HEK293 (cell line): ENCODE results near the gene NUDT3.

Source experiments
- CTCF ChIA-PET: fragments of 350-600 bp; formaldehyde crosslinking; extraction: SDS; loops from one replicate; lab custom pipeline; 2021; ENCODE audit warnings: antibody characterized with exemption; lab: Yijun Ruan, JAX
- POLR2A ChIA-PET: fragments of 300-600 bp; formaldehyde crosslinking; extraction: SDS; loops from one replicate; lab custom pipeline; 2020; ENCODE audit warnings: antibody characterized with exemption, inconsistent platforms; lab: Yijun Ruan, JAX
- H3K27ac ChIP-seq: fragments of 200-500 bp; sonication (Bioruptor generic); 2 replicates; pipeline ENCODE4 v1.5.1; 2014; ENCODE audit warnings: low read depth, low read length, control low read depth, inconsistent platforms; ENCODE audit errors: extremely low read depth
- H3K36me3 ChIP-seq, 2 experiments: fragments of 200-500 bp in 1 of 2; sonication (Bioruptor generic) in 1 of 2; 1 replicate in 1 of 2; 2 replicates in 1 of 2; pipeline ENCODE4 v1.5.1; 2014 to 2017; ENCODE audit warnings: inconsistent platforms in 2 of 2, low read length in 2 of 2; ENCODE audit not compliant: control insufficient read depth in 2 of 2, insufficient read depth in 1 of 2
- H3K4me1 ChIP-seq: fragments of 200-500 bp; sonication (Bioruptor generic); 2 replicates; pipeline ENCODE4 v1.5.1; 2014; ENCODE audit warnings: mild to moderate bottlenecking, low read length, inconsistent platforms; ENCODE audit not compliant: control insufficient read depth, insufficient read depth
- H3K4me3 ChIP-seq: 2 replicates; pipeline ENCODE4 v1.5.1; 2011; ENCODE audit warnings: low read depth, mild to moderate bottlenecking, control low read depth, low read length, moderate library complexity
- H3K9me3 ChIP-seq: fragments of 200-500 bp; sonication (Bioruptor generic); 2 replicates; pipeline ENCODE4 v1.5.1; 2014; ENCODE audit warnings: low read depth, low read length, inconsistent platforms; ENCODE audit not compliant: control insufficient read depth, insufficient read depth
- ATF2 ChIP-seq: fragments of 450-650 bp; formaldehyde crosslinking; IDR thresholded peaks from 2 replicates; pipeline ENCODE4 v1.5.1; 2016; ENCODE audit warnings: missing biosample characterization, missing genetic modification characterization, low read depth
- GFI1B ChIP-seq: fragments of 450-650 bp; formaldehyde crosslinking; IDR thresholded peaks from 2 replicates; pipeline ENCODE4 v1.5.1; 2016; ENCODE audit warnings: missing biosample characterization, missing genetic modification characterization
- GLIS1 ChIP-seq: fragments of 450-650 bp; formaldehyde crosslinking; IDR thresholded peaks from 2 replicates; pipeline ENCODE4 v1.5.1; 2016; ENCODE audit warnings: missing biosample characterization, missing genetic modification characterization
- MZF1 ChIP-seq: fragments of 450-650 bp; formaldehyde crosslinking; IDR thresholded peaks from 2 replicates; pipeline ENCODE4 v1.5.1; 2017; ENCODE audit warnings: missing biosample characterization, missing genetic modification characterization, borderline replicate concordance
- TRIM28 ChIP-seq: IDR thresholded peaks from 2 replicates; pipeline ENCODE4 v1.6.1; 2011; ENCODE audit warnings: low read length, control low read depth, borderline replicate concordance
- ZFP41 ChIP-seq: fragments of 450-650 bp; formaldehyde crosslinking; IDR thresholded peaks from 2 replicates; pipeline ENCODE4 v1.5.1; 2016; ENCODE audit warnings: missing biosample characterization, missing genetic modification characterization, borderline replicate concordance
- ZNF157 ChIP-seq: fragments of 450-650 bp; formaldehyde crosslinking; IDR thresholded peaks from 2 replicates; pipeline ENCODE4 v1.5.1; 2016; ENCODE audit warnings: missing biosample characterization, missing genetic modification characterization
- ZNF175 ChIP-seq: fragments of 450-650 bp; formaldehyde crosslinking; IDR thresholded peaks from 2 replicates; pipeline ENCODE4 v1.5.1; 2016; ENCODE audit warnings: missing biosample characterization, missing genetic modification characterization
- ZNF248 ChIP-seq: fragments of 450-650 bp; formaldehyde crosslinking; IDR thresholded peaks from 2 replicates; pipeline ENCODE4 v1.5.1; 2017; ENCODE audit warnings: missing biosample characterization, missing genetic modification characterization
- ZNF266 ChIP-seq: fragments of 450-650 bp; formaldehyde crosslinking; IDR thresholded peaks from 2 replicates; pipeline ENCODE4 v1.5.1; 2016; ENCODE audit warnings: missing biosample characterization, missing genetic modification characterization, low read depth
- ZNF354C ChIP-seq: fragments of 450-650 bp; formaldehyde crosslinking; IDR thresholded peaks from 2 replicates; pipeline ENCODE4 v1.5.1; 2016; ENCODE audit warnings: missing biosample characterization, missing genetic modification characterization, low read depth, borderline replicate concordance
- ZNF394 ChIP-seq: fragments of 450-650 bp; formaldehyde crosslinking; IDR thresholded peaks from 2 replicates; pipeline ENCODE4 v1.5.1; 2016; ENCODE audit warnings: missing biosample characterization, missing genetic modification characterization, mild to moderate bottlenecking, moderate library complexity, borderline replicate concordance
- ZNF521 ChIP-seq: fragments of 450-650 bp; formaldehyde crosslinking; IDR thresholded peaks from 2 replicates; pipeline ENCODE4 v1.5.1; 2017; ENCODE audit warnings: missing biosample characterization, mild to moderate bottlenecking, missing genetic modification characterization
- ZNF529 ChIP-seq: fragments of 450-650 bp; formaldehyde crosslinking; IDR thresholded peaks from 2 replicates; pipeline ENCODE4 v1.5.1; 2017; ENCODE audit warnings: missing genetic modification characterization, missing biosample characterization; ENCODE audit not compliant: insufficient replicate concordance
- ZNF623 ChIP-seq: fragments of 450-650 bp; formaldehyde crosslinking; IDR thresholded peaks from 2 replicates; pipeline ENCODE4 v1.5.1; 2016; ENCODE audit warnings: missing biosample characterization, missing genetic modification characterization
- ZSCAN16 ChIP-seq: fragments of 450-650 bp; formaldehyde crosslinking; IDR thresholded peaks from 2 replicates; pipeline ENCODE4 v1.5.1; 2016; ENCODE audit warnings: missing biosample characterization, missing genetic modification characterization
- TF ChIP-seq, protein P1 (sequence below): fragments of 450-650 bp; formaldehyde crosslinking; IDR thresholded peaks from 2 replicates; pipeline ENCODE4 v1.5.1; 2016; ENCODE audit warnings: missing biosample characterization, missing genetic modification characterization
- TF ChIP-seq, protein P2 (sequence below): fragments of 450-650 bp; formaldehyde crosslinking; IDR thresholded peaks from 2 replicates; pipeline ENCODE4 v1.5.1; 2016; ENCODE audit warnings: missing biosample characterization, missing genetic modification characterization

The NUDT3 gene

GRCh38 chr6:34277763-34278112 lies 114.7 kb downstream of the NUDT3 start:
- Histone ChIP-seq H3K36me3 (peaks cover 0 to 4% of the 10 kb centered on the region in 2 experiments; a peak in 1 of 3 replicates), H3K27ac (no peak overlapping the region), H3K9me3 (no peaks in the 10 kb centered on the region), H3K4me3 (no peak overlapping the region), H3K4me1 (no peaks in the 10 kb centered on the region)
- POLR2A ChIA-PET = no interaction called here
- TF ChIP-seq ZNF175 (tag by site-specific recombination) (no peak), ZNF248 (tag by site-specific recombination) (no peak), ATF2 (no peak), ZNF623 (tag by site-specific recombination) (no peak), ZNF394 (tag by site-specific recombination) (no peak), ZFP41 (no peak), ZNF157 (tag by site-specific recombination) (no peak), ZNF521 (no peak), MZF1 (tag by site-specific recombination) (no peak), ZSCAN16 (no peak), GFI1B (no peak), ZNF266 (tag by site-specific recombination) (no peak), TRIM28 (no peak)
- TF ChIP-seq, protein P1, sequence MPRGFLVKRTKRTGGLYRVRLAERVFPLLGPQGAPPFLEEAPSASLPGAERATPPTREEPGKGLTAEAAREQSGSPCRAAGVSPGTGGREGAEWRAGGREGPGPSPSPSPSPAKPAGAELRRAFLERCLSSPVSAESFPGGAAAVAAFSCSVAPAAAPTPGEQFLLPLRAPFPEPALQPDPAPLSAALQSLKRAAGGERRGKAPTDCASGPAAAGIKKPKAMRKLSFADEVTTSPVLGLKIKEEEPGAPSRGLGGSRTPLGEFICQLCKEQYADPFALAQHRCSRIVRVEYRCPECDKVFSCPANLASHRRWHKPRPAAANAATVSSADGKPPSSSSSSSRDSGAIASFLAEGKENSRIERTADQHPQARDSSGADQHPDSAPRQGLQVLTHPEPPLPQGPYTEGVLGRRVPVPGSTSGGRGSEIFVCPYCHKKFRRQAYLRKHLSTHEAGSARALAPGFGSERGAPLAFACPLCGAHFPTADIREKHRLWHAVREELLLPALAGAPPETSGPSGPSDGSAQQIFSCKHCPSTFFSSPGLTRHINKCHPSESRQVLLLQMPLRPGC (tag by site-specific recombination) = no peak
- TF ChIP-seq, protein P2, sequence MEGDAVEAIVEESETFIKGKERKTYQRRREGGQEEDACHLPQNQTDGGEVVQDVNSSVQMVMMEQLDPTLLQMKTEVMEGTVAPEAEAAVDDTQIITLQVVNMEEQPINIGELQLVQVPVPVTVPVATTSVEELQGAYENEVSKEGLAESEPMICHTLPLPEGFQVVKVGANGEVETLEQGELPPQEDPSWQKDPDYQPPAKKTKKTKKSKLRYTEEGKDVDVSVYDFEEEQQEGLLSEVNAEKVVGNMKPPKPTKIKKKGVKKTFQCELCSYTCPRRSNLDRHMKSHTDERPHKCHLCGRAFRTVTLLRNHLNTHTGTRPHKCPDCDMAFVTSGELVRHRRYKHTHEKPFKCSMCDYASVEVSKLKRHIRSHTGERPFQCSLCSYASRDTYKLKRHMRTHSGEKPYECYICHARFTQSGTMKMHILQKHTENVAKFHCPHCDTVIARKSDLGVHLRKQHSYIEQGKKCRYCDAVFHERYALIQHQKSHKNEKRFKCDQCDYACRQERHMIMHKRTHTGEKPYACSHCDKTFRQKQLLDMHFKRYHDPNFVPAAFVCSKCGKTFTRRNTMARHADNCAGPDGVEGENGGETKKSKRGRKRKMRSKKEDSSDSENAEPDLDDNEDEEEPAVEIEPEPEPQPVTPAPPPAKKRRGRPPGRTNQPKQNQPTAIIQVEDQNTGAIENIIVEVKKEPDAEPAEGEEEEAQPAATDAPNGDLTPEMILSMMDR (tag by site-specific recombination) = no peak
- CTCF ChIA-PET = interaction anchor here (0.5 kb wide), 1 partner anchor 455 kb away, joined by 3 read pairs; no protein-coding TSS in a partner anchor

GRCh38 chr6:34276881-34277762 lies 115.3 kb downstream of the NUDT3 start:
- no peaks in the 10 kb centered on the region for H3K4me1 ChIP-seq
- H3K9me3 ChIP-seq = no peaks in the 10 kb centered on the region
- peaks cover 0 to 4% of the 10 kb centered on the region in 2 experiments; a peak in 1 of 3 replicates for H3K36me3 ChIP-seq
- TF ChIP-seq ZNF529 (tag by site-specific recombination) (no peak), GLIS1 (peak; percentile 68), ZNF354C (tag by site-specific recombination) (no peak)
- no peak overlapping the region for H3K27ac ChIP-seq
- H3K4me3 ChIP-seq = no peak overlapping the region
- POLR2A ChIA-PET = no interaction called here
- CTCF ChIA-PET = interaction anchor here (0.5 to 1.4 kb wide), 4 partner anchors 9 to 455 kb away, joined by 3 to 6 read pairs (median 3); no protein-coding TSS in a partner anchor
